HEK293T (cell line): ENCODE results near the gene TMCO2.
A peak's percentile ranks its signal among the peaks of the same experiment; 100 is the strongest.

Source experiments
- CTCF ChIA-PET: fragments of 350-600 bp; formaldehyde crosslinking; extraction: SDS; loops from one replicate; lab custom pipeline; 2021; ENCODE audit warnings: antibody characterized with exemption, inconsistent platforms; lab: Yijun Ruan, JAX
- POLR2A ChIA-PET: fragments of 350-600 bp; formaldehyde crosslinking; extraction: SDS; loops from one replicate; lab custom pipeline; 2020; ENCODE audit warnings: antibody characterized with exemption, inconsistent platforms; lab: Yijun Ruan, JAX
- DNase-seq: peaks from one replicate; pipeline ENCODE4 v3.0.0; 2012; ENCODE audit warnings: mixed read lengths; ENCODE audit errors: extremely low spot score
- ARNT ChIP-seq: fragments of 450-650 bp; IDR thresholded peaks from 2 replicates; pipeline ENCODE4 v1.6.1; 2017; ENCODE audit warnings: mild to moderate bottlenecking
- BHLHE40 ChIP-seq: fragments of 450-650 bp; IDR thresholded peaks from 2 replicates; pipeline ENCODE4 v1.6.1; 2016; ENCODE audit warnings: mild to moderate bottlenecking, moderate library complexity, borderline replicate concordance
- CTBP1 ChIP-seq: fragments of 450-650 bp; IDR thresholded peaks from 2 replicates; pipeline ENCODE4 v1.6.1; 2016; ENCODE audit warnings: borderline replicate concordance
- ELF4 ChIP-seq: fragments of 450-650 bp; IDR thresholded peaks from 2 replicates; pipeline ENCODE4 v1.6.1; 2017; ENCODE audit warnings: antibody characterized with exemption
- FOXA1 ChIP-seq: fragments of 450-650 bp; IDR thresholded peaks from 2 replicates; pipeline ENCODE4 v1.6.1; 2016; ENCODE audit warnings: mild to moderate bottlenecking
- FOXK2 ChIP-seq: fragments of 450-650 bp; IDR thresholded peaks from 2 replicates; pipeline ENCODE4 v1.6.1; 2016; ENCODE audit warnings: mild to moderate bottlenecking
- FOXM1 ChIP-seq: fragments of 450-650 bp; IDR thresholded peaks from 2 replicates; pipeline ENCODE4 v1.6.1; 2017; ENCODE audit warnings: mild to moderate bottlenecking, borderline replicate concordance
- HDGF ChIP-seq: fragments of 450-650 bp; IDR thresholded peaks from 2 replicates; pipeline ENCODE4 v1.6.1; 2017; ENCODE audit warnings: antibody characterized with exemption, borderline replicate concordance
- L3MBTL2 ChIP-seq: fragments of 450-650 bp; conservative IDR thresholded peaks from 2 replicates; pipeline ENCODE4 v1.6.1; 2016; ENCODE audit warnings: mild to moderate bottlenecking
- LEF1 ChIP-seq: fragments of 450-650 bp; IDR thresholded peaks from 2 replicates; pipeline ENCODE4 v1.6.1; 2017; ENCODE audit warnings: mild to moderate bottlenecking, borderline replicate concordance
- NFRKB ChIP-seq: fragments of 450-650 bp; IDR thresholded peaks from 2 replicates; pipeline ENCODE4 v1.6.1; 2016; ENCODE audit warnings: mild to moderate bottlenecking, moderate library complexity
- SP1 ChIP-seq: fragments of 450-650 bp; IDR thresholded peaks from 2 replicates; pipeline ENCODE4 v1.6.1; 2017
- SUZ12 ChIP-seq: fragments of 450-650 bp; IDR thresholded peaks from 2 replicates; pipeline ENCODE4 v1.6.1; 2016; ENCODE audit warnings: mild to moderate bottlenecking
- TARDBP ChIP-seq: fragments of 450-650 bp; IDR thresholded peaks from 2 replicates; pipeline ENCODE4 v1.6.1; 2016
- ZNF384 ChIP-seq: fragments of 450-650 bp; IDR thresholded peaks from 2 replicates; pipeline ENCODE4 v1.6.1; 2016
- TF ChIP-seq, protein P1 (sequence below): fragments of 450-650 bp; IDR thresholded peaks from 2 replicates; pipeline ENCODE4 v1.6.1; 2016

TMCO2 gene

DNA sequence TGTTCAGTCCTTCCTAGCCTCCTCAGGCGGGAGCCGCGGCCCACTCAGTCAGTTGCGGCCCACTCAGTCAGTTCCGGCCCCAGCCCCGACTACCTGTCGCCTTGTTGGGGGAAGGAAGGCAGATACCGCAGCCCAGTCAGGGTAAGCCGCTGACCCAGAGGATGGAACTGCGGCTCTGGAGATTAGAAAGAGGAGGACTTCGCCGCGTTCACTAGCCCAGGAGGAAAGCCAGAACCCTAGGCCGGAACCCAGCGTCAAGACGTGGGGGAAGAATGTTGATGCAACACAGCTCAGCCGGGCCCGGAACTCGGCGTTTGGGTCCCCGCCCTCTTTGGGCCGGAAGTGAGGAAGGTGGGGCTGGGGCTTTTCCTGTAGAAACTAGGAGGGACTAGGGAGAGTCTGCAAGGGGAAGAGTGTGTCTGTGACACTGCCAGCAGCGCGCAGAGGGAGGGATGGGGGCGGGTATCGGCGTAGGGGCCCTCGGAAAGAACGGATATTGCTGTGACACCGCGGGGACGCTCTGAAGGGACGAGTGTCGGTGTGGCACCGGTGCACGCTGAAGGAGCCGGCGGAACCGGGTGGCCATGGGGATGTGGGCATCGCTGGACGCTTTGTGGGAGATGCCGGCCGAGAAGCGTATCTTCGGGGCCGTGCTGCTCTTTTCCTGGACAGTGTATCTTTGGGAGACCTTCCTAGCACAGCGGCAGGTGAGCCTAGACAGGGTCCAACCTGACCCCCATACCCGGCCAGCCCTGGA is 10.1 kb downstream of the TMCO2 start, which contains the start of gene ZMPSTE24:
Gene ZMPSTE24 (plus strand): TSS at position 549 of the 757 bp plus-strand sequence. CDS start 36 bp downstream, at position 585.
- TF ChIP-seq NFRKB (no peak), ARNT (no peak), CTBP1 (peak; percentile 85), SUZ12 (no peak), LEF1 (no peak), ZNF384 (no peak), FOXM1 (no peak; the same call in 1 of the 2 replicates), L3MBTL2 (peak; percentile 39), HDGF (no peak), TARDBP (no peak), FOXA1 (no peak), FOXK2 (peak; percentile 67; the same call in 1 of the 2 replicates), ELF4 (peak; percentile 27; the same call in 1 of the 2 replicates), SP1 (no peak), BHLHE40 (no peak)
- TF ChIP-seq, protein P1, sequence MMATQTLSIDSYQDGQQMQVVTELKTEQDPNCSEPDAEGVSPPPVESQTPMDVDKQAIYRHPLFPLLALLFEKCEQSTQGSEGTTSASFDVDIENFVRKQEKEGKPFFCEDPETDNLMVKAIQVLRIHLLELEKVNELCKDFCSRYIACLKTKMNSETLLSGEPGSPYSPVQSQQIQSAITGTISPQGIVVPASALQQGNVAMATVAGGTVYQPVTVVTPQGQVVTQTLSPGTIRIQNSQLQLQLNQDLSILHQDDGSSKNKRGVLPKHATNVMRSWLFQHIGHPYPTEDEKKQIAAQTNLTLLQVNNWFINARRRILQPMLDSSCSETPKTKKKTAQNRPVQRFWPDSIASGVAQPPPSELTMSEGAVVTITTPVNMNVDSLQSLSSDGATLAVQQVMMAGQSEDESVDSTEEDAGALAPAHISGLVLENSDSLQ = peak; percentile 46
- DNase-seq = peak; percentile 86
- CTCF ChIA-PET = no interaction called here
- POLR2A ChIA-PET = interaction anchor here (0.7 to 1.5 kb wide), 13 partner anchors 11 to 217 kb away, joined by 3 to 8 read pairs (median 3); partner anchors contain the start of genes CAP1 and TMCO2

DNA sequence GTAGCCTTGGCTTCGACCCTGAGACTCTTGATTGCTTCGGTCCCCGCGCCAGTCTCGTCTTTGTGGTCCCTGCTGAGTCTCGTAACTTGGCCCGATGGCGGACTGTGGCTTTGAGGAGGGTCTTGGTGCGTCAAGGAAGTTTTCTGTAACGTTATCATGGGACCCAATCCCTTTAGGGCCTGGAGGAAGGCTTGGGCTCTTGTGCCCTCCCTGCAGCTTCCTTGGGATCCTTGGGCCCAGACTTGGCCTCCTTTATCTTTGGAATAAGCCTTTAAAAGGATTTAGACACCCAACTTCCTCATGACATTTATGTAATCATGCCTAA is 10.7 kb downstream of the TMCO2 start:
- CTCF ChIA-PET = no interaction called here
- POLR2A ChIA-PET = interaction anchor here (1.0 to 1.5 kb wide), 12 partner anchors 11 to 218 kb away, joined by 3 to 8 read pairs (median 4); partner anchors contain the start of genes CAP1 and TMCO2
- DNase-seq = peak; percentile 26
- TF ChIP-seq BHLHE40 (no peak), FOXK2 (no peak), LEF1 (no peak), ARNT (no peak), NFRKB (no peak), TARDBP (no peak), ELF4 (no peak), CTBP1 (no peak)

DNA sequence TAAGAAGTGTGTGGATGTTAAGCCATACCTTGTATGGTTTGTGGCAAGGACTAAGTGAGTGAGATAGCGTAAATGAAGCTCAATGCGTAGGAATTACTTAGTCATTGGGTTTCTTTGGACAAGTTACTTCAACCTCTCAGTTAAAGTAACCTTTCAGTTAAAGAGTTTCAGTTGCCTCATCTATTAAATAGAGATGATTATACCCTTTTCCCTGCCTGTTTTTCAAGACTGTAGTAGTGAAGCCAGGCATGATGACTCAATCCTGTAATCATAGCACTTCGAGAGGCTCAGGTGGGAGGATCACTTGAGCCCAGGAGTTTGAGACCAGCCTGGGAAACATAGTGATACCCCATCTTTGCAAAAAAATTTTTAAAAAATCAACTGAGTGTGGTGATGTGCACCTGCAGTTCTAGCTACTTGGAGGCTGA is 16.6 kb downstream of the TMCO2 start:
- POLR2A ChIA-PET = no interaction called here
- no peak for TF ChIP-seq L3MBTL2
- no peak for TF ChIP-seq BHLHE40
- TF ChIP-seq TARDBP = no peak
- TF ChIP-seq SUZ12 = no peak
- no peak for TF ChIP-seq HDGF
- no peak for TF ChIP-seq ZNF384
- CTCF ChIA-PET = no interaction called here
- no peak for DNase-seq

DNA sequence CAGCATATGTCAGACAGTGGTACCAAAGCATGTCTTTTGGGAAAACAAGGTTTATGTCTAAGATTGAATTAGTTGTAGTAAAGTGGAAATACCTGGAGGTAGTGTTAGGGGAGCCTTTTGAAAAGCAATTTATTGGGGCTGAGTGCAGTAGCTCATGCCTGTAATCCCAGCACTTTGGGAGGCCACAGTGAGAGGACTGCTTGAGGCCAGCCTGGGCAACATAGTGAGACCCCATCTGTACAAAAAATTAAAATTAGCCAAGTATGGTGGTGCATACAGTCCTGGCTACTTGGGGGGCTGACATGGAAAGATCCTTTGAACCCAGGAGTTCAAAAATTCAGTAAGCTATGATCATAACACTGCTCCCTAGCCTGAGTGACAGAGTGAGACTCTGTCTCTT is 17.6 kb downstream of the TMCO2 start:
- TF ChIP-seq SUZ12 = no peak
- no peak for TF ChIP-seq TARDBP
- TF ChIP-seq SP1 = no peak
- TF ChIP-seq BHLHE40 = no peak
- TF ChIP-seq HDGF = no peak
- TF ChIP-seq L3MBTL2 = no peak
- TF ChIP-seq FOXK2 = no peak
- no peak for TF ChIP-seq ELF4
- no peak for TF ChIP-seq ARNT
- TF ChIP-seq ZNF384 = no peak
- TF ChIP-seq, protein P1 = no peak
- TF ChIP-seq CTBP1 = no peak
- no peak for TF ChIP-seq NFRKB
- TF ChIP-seq FOXA1 = no peak
- no peak for TF ChIP-seq FOXM1
- no peak for TF ChIP-seq LEF1
- POLR2A ChIA-PET = no interaction called here
- CTCF ChIA-PET = no interaction called here
- no peak for DNase-seq

DNA sequence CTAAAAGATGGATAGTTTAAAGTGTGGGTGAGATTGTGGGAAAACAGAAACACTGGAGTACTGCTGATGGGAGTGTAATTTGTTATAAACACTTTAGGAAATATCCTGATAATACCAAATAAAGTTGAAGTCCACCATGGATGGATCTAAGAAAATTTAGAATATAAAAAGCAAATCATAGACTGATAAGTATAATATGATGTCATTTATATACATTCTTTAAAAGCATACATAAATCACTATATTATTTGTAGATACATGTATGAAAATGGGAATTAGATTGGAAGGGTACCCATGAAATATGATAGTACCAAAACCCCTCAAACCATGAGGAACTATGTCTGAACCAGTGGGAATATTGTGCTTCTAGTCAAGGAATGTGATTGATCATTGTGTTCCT is 18.2 kb downstream of the TMCO2 start:
- POLR2A ChIA-PET = no interaction called here
- TF ChIP-seq ZNF384 = no peak
- no peak for TF ChIP-seq FOXM1
- no peak for TF ChIP-seq SP1
- TF ChIP-seq SUZ12 = no peak
- TF ChIP-seq CTBP1 = no peak
- TF ChIP-seq, protein P1 = no peak
- TF ChIP-seq FOXA1 = no peak
- DNase-seq = no peak
- CTCF ChIA-PET = no interaction called here
